HCT116 (cell line): ENCODE measurements around the gene SPATA31D4.

Experiments
- ATF3 ChIP-seq: IDR thresholded peaks from 2 replicates; pipeline ENCODE4 v1.6.1; 2012
- CEBPB ChIP-seq: IDR thresholded peaks from 2 replicates; pipeline ENCODE4 v1.6.1; 2012; ENCODE audit warnings: low read depth
- CTCF ChIP-seq, 3 experiments: fragments of 200-600 bp in 1 of 3; sonication (generic) in 1 of 3; IDR thresholded peaks in 2 of 3; conservative IDR thresholded peaks in 1 of 3; 2 replicates each; pipeline ENCODE4 v1.5.1; 2012 to 2017; ENCODE audit warnings: low read depth in 2 of 3, low read length in 2 of 3, antibody characterized with exemption in 1 of 3, borderline replicate concordance in 1 of 3, control low read depth in 1 of 3, mild to moderate bottlenecking in 1 of 3, mixed read lengths in 1 of 3, mixed run types in 1 of 3, moderate library complexity in 1 of 3; ENCODE audit not compliant: insufficient read depth in 1 of 3
- ELF1 ChIP-seq: IDR thresholded peaks from 2 replicates; pipeline ENCODE4 v1.6.1; 2012; ENCODE audit warnings: low read depth, borderline replicate concordance
- EZH2 ChIP-seq: fragments of 200-600 bp; sonication (generic); IDR thresholded peaks from 2 replicates; pipeline ENCODE4 v1.6.1; 2017; ENCODE audit warnings: antibody characterized with exemption, mixed run types
- MAX ChIP-seq: IDR thresholded peaks from 2 replicates; pipeline ENCODE4 v1.6.1; 2012
- POLR2A ChIP-seq: IDR thresholded peaks from 2 replicates; pipeline ENCODE4 v1.7.0; 2011; ENCODE audit warnings: borderline replicate concordance; ENCODE audit not compliant: insufficient read depth, insufficient read length; ENCODE audit errors: extremely low read depth
- RAD21 ChIP-seq: IDR thresholded peaks from 2 replicates; pipeline ENCODE4 v1.6.1; 2012; ENCODE audit warnings: low read depth, mild to moderate bottlenecking
- REST ChIP-seq: IDR thresholded peaks from 2 replicates; pipeline ENCODE4 v1.6.1; 2012; ENCODE audit warnings: low read depth
- SIN3A ChIP-seq: IDR thresholded peaks from 2 replicates; pipeline ENCODE4 v1.6.1; 2012; ENCODE audit warnings: low read depth
- SRF ChIP-seq: IDR thresholded peaks from 2 replicates; pipeline ENCODE4 v1.6.1; 2012; ENCODE audit warnings: low read depth

GRCh38 chr9:81896070-81896469 lies 32.2 kb upstream of the SPATA31D4 start:
- no peak for TF ChIP-seq CTCF (IDR thresholded peaks at IDR 0.05 in 2 of 3, conservative IDR thresholded peaks at IDR 0.05 in 1 of 3; ENCODE audit: borderline replicate concordance in 1 of 3, insufficient read depth in 1 of 3, low read depth in 2 of 3, low read length in 2 of 3)
- no peak for TF ChIP-seq REST
- no peak for TF ChIP-seq POLR2A
- TF ChIP-seq ATF3, result no peak
- no peak for TF ChIP-seq MAX
- TF ChIP-seq CEBPB, result no peak
- TF ChIP-seq RAD21, result no peak
- no peak for TF ChIP-seq SRF
- no peak for TF ChIP-seq EZH2
- TF ChIP-seq ELF1, result no peak
- no peak for TF ChIP-seq SIN3A
